Measurements from ENCODE around the gene ADGRA1.

DNA sequence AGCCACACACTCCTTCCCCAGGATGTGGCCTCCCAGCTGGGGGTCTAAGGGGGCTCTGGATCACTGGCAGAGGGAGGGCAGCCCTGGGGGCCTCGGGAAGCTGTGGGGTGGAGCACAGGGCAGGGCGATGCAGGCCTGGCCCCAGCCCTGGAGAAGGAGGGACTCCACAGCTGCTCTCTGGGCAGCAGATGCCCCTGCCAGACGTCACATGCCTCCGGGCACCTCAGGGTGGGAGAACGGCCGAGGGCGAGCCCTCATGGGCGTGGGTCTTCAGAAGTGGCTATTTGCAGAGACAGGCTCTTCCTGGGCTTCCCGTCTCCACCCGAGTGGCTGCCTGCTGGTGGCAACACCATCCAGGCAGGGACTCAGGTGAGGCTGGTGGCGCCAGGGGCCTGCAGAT, 16.0 kb upstream of the ADGRA1 start:
- TF ChIP-seq EZH2phosphoT487 (IDR thresholded peaks at IDR 0.05; ENCODE audit: borderline replicate concordance, low read depth, low read length) = no peak
- TF ChIP-seq, protein P1, sequence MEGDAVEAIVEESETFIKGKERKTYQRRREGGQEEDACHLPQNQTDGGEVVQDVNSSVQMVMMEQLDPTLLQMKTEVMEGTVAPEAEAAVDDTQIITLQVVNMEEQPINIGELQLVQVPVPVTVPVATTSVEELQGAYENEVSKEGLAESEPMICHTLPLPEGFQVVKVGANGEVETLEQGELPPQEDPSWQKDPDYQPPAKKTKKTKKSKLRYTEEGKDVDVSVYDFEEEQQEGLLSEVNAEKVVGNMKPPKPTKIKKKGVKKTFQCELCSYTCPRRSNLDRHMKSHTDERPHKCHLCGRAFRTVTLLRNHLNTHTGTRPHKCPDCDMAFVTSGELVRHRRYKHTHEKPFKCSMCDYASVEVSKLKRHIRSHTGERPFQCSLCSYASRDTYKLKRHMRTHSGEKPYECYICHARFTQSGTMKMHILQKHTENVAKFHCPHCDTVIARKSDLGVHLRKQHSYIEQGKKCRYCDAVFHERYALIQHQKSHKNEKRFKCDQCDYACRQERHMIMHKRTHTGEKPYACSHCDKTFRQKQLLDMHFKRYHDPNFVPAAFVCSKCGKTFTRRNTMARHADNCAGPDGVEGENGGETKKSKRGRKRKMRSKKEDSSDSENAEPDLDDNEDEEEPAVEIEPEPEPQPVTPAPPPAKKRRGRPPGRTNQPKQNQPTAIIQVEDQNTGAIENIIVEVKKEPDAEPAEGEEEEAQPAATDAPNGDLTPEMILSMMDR (conservative IDR thresholded peaks at IDR 0.05; ENCODE audit: low read length) = no peak
